ENCODE results near the gene PRKCA.

GRCh38 chr17:66337866-66338485 is 35.6 kb downstream of the PRKCA start:
- TF ChIP-seq CTCF (IDR thresholded peaks at IDR 0.05; ENCODE audit: extremely low read depth in 1 of 2, insufficient read depth in 1 of 2, low read depth in 1 of 2, low read length in 2 of 2) (no peak), POLR2AphosphoS5 (IDR thresholded peaks at IDR 0.05; ENCODE audit: insufficient read depth, low read depth, low read length) (no peak), EZH2 (IDR thresholded peaks at IDR 0.05; ENCODE audit: borderline replicate concordance, low read depth, low read length, severe bottlenecking) (no peak), MYC (IDR thresholded peaks at IDR 0.05; ENCODE audit: low read depth, low read length) (no peak), GATA2 (IDR thresholded peaks at IDR 0.05; ENCODE audit: insufficient read depth, insufficient read length, low read depth, low read length) (no peak), MAX (IDR thresholded peaks at IDR 0.05; ENCODE audit: insufficient read depth, insufficient read length) (no peak), JUN (IDR thresholded peaks at IDR 0.05; ENCODE audit: borderline replicate concordance, insufficient read depth, insufficient read length, low read depth) (no peak)

All from endothelial cell of umbilical vein (primary cell).